Stimulated activated CD4-positive, alpha-beta T cell treated with anti-CD3 and anti-CD28 coated beads, Interleukin-4, amount 100 ng/mL, for 48 hours (primary cell): ENCODE measurements around the gene GOLT1A.

Experiments
- DNase-seq, 2 donors: peaks; one replicate each; pipeline ENCODE4 v3.0.0-alpha.2; 2020; ENCODE audit warnings: low read depth in 2 of 2

GOLT1A gene

DNA sequence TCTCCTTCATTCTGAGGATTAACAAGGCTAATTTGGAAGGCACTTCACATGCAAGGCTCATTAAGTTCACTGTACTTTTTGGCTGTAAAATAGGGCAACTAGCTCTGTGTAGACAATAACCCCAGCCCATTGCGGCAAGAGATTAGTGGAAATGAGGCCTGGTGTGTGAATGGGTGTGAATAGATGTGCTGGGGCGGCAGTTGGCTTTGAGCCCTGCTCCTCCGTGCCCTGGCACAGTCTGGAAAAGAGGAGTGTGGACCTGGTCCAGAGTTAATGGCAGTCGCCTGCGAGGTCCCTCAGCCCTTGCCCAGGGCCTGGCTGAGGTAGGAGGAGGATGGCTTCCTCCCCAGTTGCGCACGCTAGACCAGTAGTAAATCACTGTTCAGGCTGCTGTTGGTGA, 22.3 kb downstream of the GOLT1A start:
- DNase-seq, result no peak

DNA sequence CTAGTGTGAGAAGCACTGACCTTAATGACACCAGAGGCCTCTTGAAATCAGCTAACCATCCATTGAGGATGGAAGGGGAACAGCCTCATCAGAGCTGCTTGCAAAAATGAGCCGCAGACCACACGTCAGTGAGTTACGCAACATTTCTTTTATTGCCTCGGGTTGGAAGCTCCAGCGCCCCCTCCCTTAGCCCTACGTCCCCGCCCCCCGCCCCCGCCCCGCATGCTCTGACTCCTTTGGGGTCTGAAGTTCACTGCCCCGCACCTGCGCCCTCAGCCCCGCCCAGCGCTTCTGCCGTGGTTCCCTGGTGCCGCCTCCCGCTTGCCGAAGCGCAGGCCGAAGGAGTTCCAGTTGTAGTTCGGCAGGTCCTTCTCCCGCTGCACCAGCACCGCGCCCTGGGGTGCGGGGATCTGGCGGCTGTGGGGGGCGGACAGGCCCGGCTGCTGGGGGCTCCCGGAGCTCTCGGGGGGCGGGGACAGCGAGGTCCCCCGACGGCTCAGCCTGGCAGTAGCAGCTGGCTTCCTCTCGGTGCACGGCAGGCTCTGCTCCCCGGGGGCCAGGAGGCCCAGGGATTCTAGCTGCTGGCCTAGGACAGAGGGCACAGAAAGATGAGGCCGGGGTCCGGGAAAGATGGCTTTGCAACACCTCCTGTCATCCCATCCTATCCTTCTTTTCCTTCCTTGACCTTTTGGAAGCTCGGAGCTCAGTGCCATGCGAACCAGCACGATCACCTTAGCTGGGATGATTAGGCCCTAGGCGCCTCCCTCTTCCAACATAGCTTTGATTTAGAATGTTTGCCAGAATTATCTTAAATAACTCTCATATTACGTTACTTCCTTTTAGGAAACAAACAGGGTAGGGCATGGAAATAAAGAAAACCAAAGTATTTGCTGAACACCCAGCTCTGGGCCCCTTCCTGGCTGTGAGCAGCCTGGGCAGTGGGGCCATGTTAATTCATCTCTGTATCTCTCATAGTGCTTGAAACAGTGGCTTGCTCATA, 23.3 kb downstream of the GOLT1A start:
- DNase-seq, result no peak

DNA sequence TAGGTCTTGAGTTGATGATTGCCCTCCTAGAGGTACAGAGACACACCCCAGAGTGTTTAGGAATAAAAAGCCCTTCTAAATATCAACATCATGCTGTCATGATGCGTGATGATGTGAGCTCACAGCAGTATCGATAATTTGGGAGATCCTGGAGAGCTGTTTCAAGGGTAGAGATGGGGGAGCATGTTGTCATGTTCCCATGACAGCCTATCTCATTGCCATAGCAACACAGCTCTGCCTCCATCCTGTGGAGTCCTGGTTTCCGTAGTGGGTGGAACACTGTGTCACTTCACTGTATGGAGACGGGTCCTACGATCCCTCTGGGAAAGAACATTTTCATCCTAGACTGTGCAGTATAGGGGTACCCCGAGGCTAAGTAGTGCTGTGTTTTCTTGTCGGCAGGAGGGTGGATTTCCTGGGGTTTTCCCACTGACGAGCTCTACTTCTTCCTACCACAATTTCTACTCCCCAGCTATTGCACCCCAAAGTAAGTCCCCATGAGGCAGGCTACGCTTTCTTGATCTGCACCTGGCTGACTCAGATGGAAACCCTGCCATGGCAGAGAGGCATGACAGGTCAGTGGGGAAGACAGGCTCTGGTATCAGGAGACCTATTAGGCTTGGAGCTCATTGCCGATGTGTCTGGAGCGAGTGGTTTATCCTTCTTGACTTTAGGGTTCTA, 24.7 kb downstream of the GOLT1A start:
- DNase-seq, result no peak

DNA sequence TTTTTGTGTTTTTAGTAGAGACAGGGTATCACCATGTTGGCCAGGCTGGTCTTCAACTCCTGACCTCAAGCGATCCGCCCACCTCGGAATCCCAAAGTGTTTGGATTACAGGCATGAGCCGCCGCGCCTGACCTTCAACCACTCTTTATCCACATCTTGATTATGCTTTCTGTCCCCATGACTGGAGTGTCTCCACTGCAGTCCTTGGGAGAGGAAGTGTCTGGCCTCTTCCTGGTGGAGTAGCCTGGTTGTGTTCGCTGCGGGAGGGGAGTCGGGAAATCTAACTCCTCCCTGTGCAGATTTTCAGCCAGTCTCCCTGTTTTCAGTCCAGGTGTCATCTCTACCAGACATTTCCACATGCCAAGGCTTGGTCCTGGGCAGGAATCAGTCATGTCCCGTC, 27.2 kb downstream of the GOLT1A start:
- no peak for DNase-seq

DNA sequence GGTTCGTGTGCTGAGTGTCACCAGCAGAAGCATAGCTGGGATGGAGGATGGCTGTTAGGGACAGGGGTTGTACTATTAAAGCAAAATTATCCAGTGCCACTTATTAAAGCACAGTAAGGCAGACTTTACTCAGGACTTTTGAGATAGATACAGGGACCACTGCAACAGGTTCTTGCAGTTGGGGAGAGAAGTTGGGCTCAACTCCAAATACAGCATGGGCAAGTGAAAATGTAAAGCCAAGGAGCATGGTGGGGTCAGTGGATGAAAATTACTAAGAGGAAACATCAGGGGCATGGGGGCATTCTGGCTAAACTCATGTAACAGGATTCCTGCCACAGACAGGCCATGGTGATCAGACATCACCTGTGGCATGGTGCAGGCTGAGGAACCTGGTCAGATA, 32.7 kb downstream of the GOLT1A start:
- no peak for DNase-seq

DNA sequence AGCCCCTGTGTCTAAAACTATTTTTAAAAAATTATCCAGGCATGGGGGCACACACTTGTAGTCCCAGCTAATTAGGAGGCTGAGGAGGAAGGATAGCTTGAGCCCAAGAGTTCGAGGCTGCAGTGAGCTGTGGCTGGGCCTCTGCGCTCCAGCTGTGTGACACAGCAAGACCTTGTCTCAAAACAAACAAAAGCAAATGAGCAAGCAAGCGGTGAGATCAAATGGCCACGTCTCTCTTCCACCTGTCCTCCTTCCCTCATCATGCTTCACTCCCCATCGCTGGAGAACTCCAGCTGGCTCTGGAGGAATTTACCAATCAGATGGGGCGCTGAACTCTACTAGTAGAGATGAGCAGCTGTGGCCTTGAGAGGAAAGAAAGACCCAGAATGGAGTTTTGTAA, 33.7 kb downstream of the GOLT1A start:
- no peak for DNase-seq

DNA sequence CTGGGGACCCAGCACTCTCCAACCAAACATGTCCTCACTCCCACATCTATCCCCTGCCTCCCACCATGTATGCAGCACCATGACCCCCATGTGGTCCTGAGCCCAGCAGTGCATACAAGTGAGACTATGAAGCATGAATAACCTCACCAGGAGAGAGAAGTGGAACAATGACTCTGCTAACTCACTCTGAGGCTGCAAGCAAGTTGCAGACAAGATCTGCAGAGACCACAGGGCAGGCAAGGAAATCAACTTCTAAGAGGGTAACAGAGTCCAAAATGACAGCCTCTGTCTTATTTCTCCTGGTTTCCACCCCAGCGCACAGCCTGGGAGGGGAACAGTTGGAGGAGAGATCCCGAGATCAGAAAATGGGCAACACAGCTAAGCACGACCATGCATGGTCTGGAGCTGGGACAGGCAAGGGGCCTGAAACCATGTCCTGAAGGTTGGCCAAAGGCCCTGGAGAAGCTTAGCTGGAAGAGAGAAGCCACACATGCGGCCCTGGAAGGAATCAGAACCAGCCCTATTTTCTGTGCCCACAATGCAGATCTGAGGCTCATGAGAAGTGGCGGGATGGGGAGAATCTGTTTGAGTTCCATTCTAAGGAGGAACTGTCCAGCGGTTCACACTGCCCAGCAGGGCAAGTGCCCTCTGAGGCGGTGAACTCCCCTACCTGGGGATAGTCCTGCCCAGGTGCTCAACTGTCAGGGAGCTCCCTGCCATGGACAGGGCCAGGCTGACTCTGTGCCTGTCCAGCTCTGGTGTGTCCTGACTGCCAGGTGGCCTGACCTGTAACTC, 35.1 kb downstream of the GOLT1A start:
- no peak for DNase-seq

DNA sequence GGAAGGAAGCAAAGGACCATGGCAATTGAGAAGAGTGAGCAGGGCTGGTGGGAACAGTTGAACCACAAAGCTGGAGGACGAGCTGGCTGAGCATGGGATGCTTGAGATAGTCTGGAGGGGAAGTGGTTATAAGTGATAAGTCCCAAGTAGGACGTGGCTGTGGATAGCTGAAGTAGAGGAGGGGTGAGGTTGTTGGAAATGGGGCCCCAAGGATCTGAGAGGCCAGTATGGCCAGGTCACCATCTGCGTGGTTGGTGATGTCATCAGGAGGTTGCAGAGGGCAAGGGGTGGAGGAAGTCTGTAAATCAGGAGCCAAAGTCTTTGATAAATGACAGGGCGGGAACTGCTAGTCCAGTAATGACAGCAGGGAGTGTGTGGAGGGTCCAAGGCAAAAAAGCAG, 36.7 kb downstream of the GOLT1A start:
- no peak for DNase-seq

DNA sequence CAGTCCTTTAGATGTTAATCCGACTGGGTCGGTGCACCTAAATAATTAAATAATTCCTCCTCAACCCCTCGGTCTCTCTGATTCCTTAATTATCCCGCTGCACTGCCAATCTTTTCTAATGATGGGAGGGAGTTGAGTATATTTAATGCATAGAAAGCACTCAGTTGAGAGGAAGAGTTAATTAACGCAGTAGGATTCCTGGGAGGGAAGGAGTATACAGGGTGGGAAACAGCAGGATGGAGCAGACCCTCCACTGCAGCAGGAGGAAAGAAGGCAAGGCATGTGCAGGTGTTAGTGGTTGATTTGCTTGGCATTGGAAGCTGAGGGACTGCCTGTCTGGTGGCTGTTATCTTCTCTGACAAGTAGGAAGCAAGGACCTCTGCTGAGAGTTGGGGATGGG, 37.7 kb downstream of the GOLT1A start:
- no peak for DNase-seq

DNA sequence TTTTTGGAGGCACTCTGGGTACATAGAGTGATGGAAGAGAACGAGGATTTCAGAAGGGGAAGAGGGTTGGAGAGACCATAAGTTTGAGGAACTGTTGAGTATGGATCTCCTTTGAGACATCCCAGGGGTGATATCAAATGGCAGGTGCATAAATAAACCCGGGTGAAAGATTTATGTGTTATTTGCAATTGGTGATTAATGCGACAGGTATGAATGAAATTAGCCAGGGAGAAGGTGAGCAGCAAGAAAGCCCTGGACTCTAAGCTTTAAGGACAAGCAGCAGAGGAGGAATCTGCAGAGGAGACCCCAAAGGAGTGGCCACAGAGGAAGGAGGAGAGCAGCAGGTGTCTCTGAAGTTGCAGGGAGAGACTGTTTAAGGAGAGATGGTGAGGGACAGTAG, 38.8 kb downstream of the GOLT1A start:
- no peak for DNase-seq

DNA sequence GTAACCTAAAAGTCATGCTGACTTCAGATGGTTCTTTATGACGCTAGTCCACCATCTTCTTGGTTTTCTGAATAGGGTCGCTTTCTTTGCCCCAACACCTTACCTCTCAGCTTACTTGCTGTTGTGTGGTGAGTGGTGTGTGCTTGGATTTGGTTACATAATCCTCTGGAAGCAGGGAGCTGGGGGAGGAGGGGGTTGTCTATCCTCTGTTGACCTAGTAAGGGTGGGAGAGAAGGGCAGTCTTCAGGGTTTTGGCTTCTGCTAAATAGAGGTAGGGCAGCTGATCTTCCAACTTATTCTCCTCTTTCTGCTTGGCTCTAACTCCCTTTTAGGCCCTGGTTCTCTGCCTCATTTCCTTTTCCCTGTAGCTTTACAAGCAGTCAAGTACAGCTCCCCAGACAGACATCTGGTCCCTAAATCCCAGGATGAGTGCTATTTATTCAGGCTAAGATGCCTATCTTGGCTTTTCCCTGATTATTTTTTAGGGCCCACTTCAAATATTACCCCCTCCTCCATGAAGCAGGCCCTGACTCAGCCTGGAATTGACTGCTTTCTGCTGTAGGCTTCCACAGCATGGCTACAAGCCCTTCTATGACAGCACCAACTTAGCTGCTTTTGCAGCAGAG, 41.3 kb downstream of the GOLT1A start:
- no peak for DNase-seq

DNA sequence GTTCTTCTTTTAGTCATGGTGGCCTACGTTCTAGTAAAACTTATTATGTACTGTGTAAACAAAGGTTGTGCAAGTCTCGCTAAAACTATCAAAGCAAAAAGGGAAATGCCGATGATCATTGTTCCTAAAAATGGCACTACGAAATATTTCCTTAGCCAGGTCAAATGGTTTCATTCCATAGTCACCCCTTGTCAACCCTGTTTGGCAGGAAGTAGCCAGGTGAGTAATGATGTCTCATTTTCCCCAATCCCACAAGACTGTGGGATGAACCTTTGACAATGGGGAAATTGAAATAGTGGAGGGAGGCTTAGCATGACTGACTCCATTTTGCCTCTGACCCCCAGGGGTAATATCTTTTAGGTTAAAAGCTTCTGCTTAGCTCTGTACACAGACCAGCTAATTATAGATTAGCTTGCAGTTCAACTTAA, 42.0 kb downstream of the GOLT1A start:
- DNase-seq, result no peak

DNA sequence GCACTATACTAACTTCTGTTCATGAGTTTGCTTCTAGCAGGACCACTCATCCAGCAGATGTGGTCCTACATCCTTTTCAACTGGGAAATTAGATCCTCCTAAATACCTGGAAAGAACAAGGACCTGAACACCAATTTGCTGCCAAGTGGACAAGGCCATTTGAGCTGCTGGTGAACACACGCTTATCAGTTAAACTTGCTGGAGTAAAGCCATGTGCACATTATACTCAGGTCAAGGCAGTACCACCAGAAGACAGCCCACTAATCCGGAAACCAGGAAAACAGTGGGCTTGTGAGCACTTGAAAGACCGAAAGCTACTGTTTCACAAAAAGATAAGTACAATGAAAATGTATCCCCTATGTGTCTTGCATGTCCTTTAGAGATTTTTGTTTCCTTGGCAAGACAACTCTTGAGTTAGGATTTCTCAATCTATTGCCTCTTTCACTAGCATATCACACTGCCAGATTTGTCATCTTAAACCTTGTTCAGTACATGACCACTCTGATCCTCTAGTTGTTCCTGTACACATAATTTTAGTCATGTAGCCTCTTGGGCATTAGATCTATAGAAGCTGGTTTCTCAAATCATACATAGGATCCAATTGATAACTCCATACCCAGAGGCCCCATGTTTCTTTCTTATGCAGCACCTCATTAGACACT, 43.2 kb downstream of the GOLT1A start:
- DNase-seq, result no peak

DNA sequence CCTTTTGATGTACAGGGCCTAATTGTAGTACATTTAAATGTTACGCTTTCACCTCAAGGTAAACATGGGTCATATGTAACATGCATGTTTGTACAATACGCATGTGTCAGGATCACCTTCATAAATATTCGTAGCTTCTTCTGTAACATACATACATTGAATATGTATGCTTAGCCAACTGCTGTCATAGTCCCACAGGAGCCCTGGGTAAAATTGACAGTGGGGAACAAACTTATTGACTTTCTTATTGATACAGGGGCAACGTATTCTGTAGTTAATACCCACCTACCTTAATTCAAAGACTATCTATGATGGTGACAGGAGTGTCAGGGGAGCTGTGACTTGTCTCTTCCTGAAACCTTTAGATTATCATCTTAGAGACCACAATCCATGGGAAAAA, 43.9 kb downstream of the GOLT1A start:
- no peak for DNase-seq

DNA sequence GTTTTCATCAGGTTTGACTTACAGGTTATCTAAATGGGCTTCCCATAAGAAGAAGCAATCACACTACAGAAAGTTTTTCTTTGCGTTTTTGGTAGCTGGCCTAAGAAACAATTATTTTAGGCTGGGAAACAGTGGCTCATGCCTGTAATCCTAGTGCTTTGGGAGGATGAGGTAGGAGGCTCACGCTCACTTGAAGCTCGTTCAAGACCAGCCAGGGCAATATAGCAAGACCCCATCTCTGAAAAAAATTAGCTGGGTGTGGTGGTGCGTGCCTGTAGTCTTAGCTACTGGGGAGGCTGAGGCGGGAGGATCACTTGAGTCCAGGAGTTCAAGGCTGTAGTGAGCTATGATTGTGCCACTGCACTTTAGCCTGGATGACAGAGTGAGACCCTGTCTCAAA, 46.1 kb downstream of the GOLT1A start:
- no peak for DNase-seq

DNA sequence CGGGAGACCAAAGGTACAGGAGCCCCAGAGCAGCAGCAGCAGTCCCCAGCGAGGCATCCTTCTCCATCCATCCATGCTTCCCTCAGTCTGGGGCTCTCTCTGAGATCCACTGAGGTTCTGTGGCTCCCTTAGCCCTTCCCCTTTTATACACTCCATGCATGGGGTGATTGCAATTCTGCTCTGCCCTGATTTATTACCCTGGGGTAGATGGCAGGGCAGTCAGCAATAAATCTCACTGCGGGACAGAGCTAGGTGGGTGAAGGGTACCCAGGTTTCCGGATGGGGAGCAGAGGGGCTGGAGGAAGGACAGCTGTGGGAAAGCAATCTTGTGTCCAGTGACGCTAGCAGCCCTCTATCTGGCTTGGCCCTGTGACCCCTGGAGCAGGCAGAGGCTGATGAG, 47.6 kb downstream of the GOLT1A start, which contains the start of gene REN:
Gene REN (minus strand): TSS at position 119 of the 400 bp plus-strand sequence. CDS start 44 bp downstream, at position 75.
- DNase-seq, result no peak

DNA sequence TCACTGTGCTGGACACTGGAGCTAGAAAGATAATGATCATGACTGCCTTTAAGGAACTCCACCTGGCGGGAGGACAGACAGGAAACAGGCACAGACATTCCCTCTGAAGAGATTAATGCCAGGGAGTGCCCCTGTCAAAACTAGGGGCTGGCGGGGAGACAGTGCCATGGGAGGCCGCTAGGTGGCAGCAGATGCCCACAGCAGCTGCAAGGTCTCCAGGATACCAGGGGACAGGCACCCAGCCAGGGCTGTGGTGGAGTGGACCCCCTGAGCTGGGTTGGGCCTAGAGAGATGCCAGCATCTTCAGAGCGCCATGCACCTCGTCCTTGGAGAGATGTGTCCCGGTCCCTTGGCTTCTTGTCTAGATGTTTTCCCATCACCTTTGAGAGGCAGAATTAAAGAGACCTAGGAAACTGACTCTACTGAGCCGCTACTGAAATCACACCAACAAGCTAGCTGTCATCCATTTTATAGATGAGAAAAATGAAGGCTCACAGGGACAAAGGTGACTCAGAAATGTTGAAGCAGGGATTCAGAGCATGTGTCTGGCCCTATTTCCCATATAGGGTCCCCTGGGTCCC, 51.2 kb downstream of the GOLT1A start:
- DNase-seq, result peak; percentile 65 to 71

DNA sequence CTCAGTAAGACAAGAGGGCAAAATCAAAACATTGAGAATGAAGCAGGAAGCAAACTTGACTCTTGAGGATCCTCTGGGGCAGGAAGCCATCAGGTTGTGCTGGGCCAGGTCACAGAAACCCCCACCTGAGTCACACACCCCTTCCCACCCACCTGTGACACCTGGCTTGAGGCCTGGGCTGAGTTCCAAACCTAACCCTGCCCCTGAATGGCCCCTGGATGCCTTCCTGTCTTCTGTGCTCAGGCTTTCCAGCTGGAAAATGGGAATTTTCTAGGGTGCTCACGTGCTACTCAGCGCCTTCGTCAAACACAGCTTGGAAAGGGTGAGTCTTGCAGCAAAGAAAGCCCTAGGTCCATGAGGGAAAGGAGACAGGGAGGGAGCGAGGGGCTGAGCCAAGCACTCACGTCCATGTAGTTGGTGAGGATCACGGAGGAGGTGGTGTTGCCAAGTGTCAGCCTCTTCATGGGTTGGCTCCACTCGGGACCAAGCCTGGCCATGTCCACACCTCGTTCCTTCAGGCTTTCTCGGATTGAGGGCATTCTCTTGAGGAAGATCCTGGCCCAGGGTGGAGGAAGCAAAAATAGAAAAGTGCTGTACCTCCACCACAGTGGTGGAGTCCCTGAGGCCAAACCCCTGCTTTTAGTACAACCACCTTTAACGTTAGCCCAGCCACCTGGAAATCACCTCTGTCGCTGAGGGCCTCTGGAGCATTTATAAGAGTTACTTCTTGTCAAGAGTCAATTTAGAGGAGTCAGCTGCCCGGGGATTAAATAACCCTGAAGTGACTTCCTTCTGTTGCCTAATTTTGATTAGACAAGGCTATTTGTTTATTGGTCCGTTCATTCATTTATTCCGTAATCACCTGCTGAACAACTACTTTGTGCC, 51.9 kb downstream of the GOLT1A start:
- no peak for DNase-seq

DNA sequence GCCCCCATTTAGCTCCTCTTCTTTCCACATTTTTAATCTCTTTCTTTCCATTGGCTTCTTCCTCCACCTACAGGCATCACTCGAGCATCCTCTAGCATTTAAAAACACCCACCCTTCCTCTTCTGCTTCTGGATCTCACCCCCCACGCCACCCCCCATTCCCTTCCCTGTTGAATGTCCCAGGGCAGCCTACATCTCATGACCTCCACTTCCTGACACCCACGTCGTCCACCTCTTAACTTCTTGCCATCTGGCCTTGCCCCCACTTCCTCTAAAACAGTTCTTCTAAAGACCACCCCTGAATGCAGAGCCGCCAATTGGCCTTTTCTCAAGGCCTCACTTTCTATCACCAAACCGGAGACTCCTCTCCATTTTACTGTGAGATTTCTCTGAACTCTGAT, 55.8 kb downstream of the GOLT1A start:
- DNase-seq, result no peak

DNA sequence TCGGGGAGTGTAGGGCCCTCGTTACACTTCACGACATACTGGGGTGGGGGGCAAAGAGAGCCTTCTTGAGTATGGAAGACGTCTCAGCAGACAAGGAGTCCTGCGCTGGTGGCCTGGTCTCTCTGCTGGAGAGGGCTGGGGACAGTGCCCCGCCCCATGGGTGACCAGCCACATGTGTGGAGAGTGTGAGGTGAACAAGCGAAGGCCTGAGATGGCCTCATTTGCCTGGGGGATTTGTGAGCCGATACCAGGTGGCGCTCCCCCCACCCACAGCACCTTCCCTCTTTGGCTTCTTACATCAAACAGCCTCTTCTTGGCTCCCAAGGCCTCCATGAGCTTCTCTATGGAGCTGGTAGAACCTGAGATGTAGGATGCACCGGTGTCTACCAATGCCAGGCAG, 57.9 kb downstream of the GOLT1A start:
- DNase-seq, result no peak
